GM12878 (cell line): Measurements from ENCODE around the gene PRSS56. TPM values are rescaled to one million over a fixed set of nuclear protein-coding genes. Genes with fewer than 3 reads are reported as not detected.

Experiments used
- ATAC-seq: fragments of 200-7000 bp; cut with Tn5 transposase; 3 replicates; pipeline ENCODE4 v1.9.1; 2020; ENCODE audit warnings: mild to moderate bottlenecking, moderate library complexity
- BruUV-seq: library from RNA; stranded (reverse); fragments of 400-500 nt; replicated peaks from 2 replicates; lab custom pipeline; 2021; lab: Mats Ljungman, UMichigan
- CTCF ChIA-PET: fragments of 300-600 bp; sonication (Branson Sonifier 250); formaldehyde crosslinking; extraction: SDS; loops from one replicate; lab custom pipeline; 2021; ENCODE audit warnings: inconsistent platforms; lab: Yijun Ruan, JAX
- POLR2A ChIA-PET: fragments of 350-600 bp; formaldehyde crosslinking; extraction: SDS; loops from one replicate; lab custom pipeline; 2021; ENCODE audit warnings: inconsistent platforms; lab: Charles Lee
- RAD21 ChIA-PET: fragments of 300-600 bp; sonication (Branson Sonifier 250); formaldehyde crosslinking; loops from one replicate; lab custom pipeline; 2023; ENCODE audit warnings: antibody characterized with exemption; ENCODE audit not compliant: unreplicated experiment; lab: Charles Lee
- SMC1A ChIA-PET: fragments of 300-600 bp; sonication (Branson Sonifier 250); formaldehyde crosslinking; loops from one replicate; lab custom pipeline; 2023; ENCODE audit not compliant: unreplicated experiment, uncharacterized antibody; lab: Charles Lee
- DNase-seq: peaks from one replicate; pipeline ENCODE4 v3.0.0-alpha.2; 2011; ENCODE audit warnings: low read depth, low spot score
- FAIRE-seq: peaks from 3 replicates; lab custom pipeline; 2011; peaks lifted over from hg19 to GRCh38; lab: Jason Lieb, UNC
- H2AFZ ChIP-seq: 2 replicates; pipeline ENCODE4 v1.6.0; 2011; ENCODE audit warnings: low read depth, low read length, control low read depth; ENCODE audit not compliant: control insufficient read depth
- H3K27ac ChIP-seq: 2 replicates; pipeline ENCODE4 v1.5.1; 2011; ENCODE audit warnings: control low read depth; ENCODE audit not compliant: control insufficient read depth, insufficient read depth
- H3K27me3 ChIP-seq, 2 experiments: replicated peaks in 1 of 2; 2 replicates each; pipeline versions ENCODE4 v1.6.0 to v1.6.1; 2011; ENCODE audit warnings: low read length in 1 of 2; ENCODE audit not compliant: control insufficient read depth in 2 of 2, insufficient read depth in 2 of 2
- H3K36me3 ChIP-seq, 2 experiments: 2 replicates each; pipeline ENCODE4 v1.5.1; 2011; ENCODE audit warnings: low read length in 1 of 2; ENCODE audit not compliant: control insufficient read depth in 2 of 2, insufficient read depth in 2 of 2
- H3K4me1 ChIP-seq: 2 replicates; pipeline ENCODE4 v1.6.1; 2011; ENCODE audit warnings: mild to moderate bottlenecking, low read length, moderate library complexity, mixed read lengths; ENCODE audit not compliant: control insufficient read depth, insufficient read depth
- H3K4me2 ChIP-seq: 2 replicates; pipeline ENCODE4 v1.6.0; 2011; ENCODE audit warnings: control low read depth; ENCODE audit not compliant: control insufficient read depth, insufficient read depth
- H3K4me3 ChIP-seq: fragments of 200-600 bp; sonication (generic); 2 replicates; pipeline ENCODE4 v1.5.1; 2016
- H3K79me2 ChIP-seq: 2 replicates; pipeline ENCODE4 v1.6.0; 2011; ENCODE audit warnings: low read length; ENCODE audit not compliant: control insufficient read depth, insufficient read depth
- H3K9ac ChIP-seq: 2 replicates; pipeline ENCODE4 v1.8.0; 2011; ENCODE audit warnings: low read length, control low read depth, mixed read lengths; ENCODE audit not compliant: control insufficient read depth, insufficient read depth
- H3K9me3 ChIP-seq: replicated peaks from 3 replicates; pipeline ENCODE4 v1.5.1; 2011; ENCODE audit warnings: mild to moderate bottlenecking, low read length; ENCODE audit not compliant: control insufficient read depth, insufficient read depth
- H4K20me1 ChIP-seq: 2 replicates; pipeline ENCODE4 v1.6.0; 2011; ENCODE audit not compliant: control insufficient read depth, insufficient read depth
- HDAC6 ChIP-seq: fragments of 200-600 bp; sonication (generic); IDR thresholded peaks from one replicate; pipeline ENCODE4 v1.8.0; 2017; ENCODE audit warnings: antibody characterized with exemption; ENCODE audit not compliant: unreplicated experiment
- KDM1A ChIP-seq: fragments of 200-600 bp; sonication (generic); IDR thresholded peaks from 2 replicates; pipeline ENCODE4 v1.6.1; 2016; ENCODE audit warnings: borderline replicate concordance
- NR2F1 ChIP-seq: fragments of 450-650 bp; conservative IDR thresholded peaks from 2 replicates; pipeline ENCODE4 v1.6.1; 2017; ENCODE audit warnings: mild to moderate bottlenecking
- STAT3 ChIP-seq: IDR thresholded peaks from 2 replicates; pipeline ENCODE4 v1.6.1; 2011; ENCODE audit warnings: low read depth, low read length, improper control_type of control experiment
- TCF3 ChIP-seq: IDR thresholded peaks from 2 replicates; pipeline ENCODE4 v1.6.1; 2012; ENCODE audit warnings: low read depth, mild to moderate bottlenecking, low read length, borderline replicate concordance; ENCODE audit not compliant: insufficient read depth
- ZBED1 ChIP-seq: IDR thresholded peaks from 2 replicates; pipeline ENCODE4 v1.6.1; 2016; ENCODE audit warnings: borderline replicate concordance
- WGBS: methylation state at CpG from one replicate; pipeline ENCODE4 v1.1.6; 2016; ENCODE audit warnings: low lambda C conversion rate; ENCODE audit not compliant: insufficient replicate concordance, insufficient coverage; ENCODE audit errors: missing lambda C conversion rate; 5-methylcytosine and 5-hydroxymethylcytosine counted together
- in situ Hi-C: fragments of 300-500 bp; cut with MboI; formaldehyde crosslinking; loops from 9 replicates; pipeline ENCODE4 v1.14.3; 2018; ENCODE audit warnings: mixed read lengths
- intact Hi-C: fragments of 100-400 bp; cut with micrococcal nuclease; formaldehyde crosslinking; loops from one replicate; pipeline ENCODE4 v1.14.2; 2022; ENCODE audit not compliant: unreplicated experiment
- polyA plus RNA-seq, 11 experiments: library from polyadenylated mRNA; depleted of rRNA in 4 of 11; unstranded in 6 of 11; stranded (reverse) in 5 of 11; fragments of >200 nt; fragmentation: Nextera tagmentation in 4 of 11; fragmentation: Illumina TruSeq in 1 of 11; extraction: Ambion mirVana in 4 of 11; extraction: Trizol in 1 of 11; gene quantifications; 1 replicate in 1 of 11; 2 replicates in 10 of 11; pipeline versions ENCODE4 v1.2.1 to v1.2.3, GENCODE V29; 2011 to 2016; ENCODE audit warnings: inconsistent platforms in 2 of 11, missing spikeins in 2 of 11, low read depth in 1 of 11
- total RNA-seq, 4 experiments: library from RNA; depleted of rRNA in 3 of 4; stranded (reverse); fragments of >200 nt in 3 of 4; fragmentation: Illumina TruSeq in 1 of 4; extraction: Trizol in 1 of 4; gene quantifications; 2 replicates each; pipeline versions ENCODE4 v1.2.1 to v1.2.3, GENCODE V29; 2013 to 2021
- TF ChIP-seq, protein P1 (sequence below): IDR thresholded peaks from 2 replicates; pipeline ENCODE4 v1.6.1; 2011; ENCODE audit warnings: low read depth, low read length, improper control_type of control experiment, borderline replicate concordance
- TF ChIP-seq, protein P2 (sequence below): IDR thresholded peaks from 2 replicates; pipeline ENCODE4 v1.6.1; 2012; ENCODE audit warnings: mild to moderate bottlenecking, low read depth, low read length
- TF ChIP-seq, protein P3 (sequence below): fragments of 450-650 bp; IDR thresholded peaks from 2 replicates; pipeline ENCODE4 v1.6.1; 2017; ENCODE audit warnings: mild to moderate bottlenecking, moderate library complexity
- TF ChIP-seq, protein P4 (sequence below): fragments of 450-650 bp; IDR thresholded peaks from 2 replicates; pipeline ENCODE4 v1.6.1; 2017; ENCODE audit warnings: antibody characterized with exemption, mild to moderate bottlenecking, moderate library complexity

Gene PRSS56
- total and polyA plus RNA-seq, 10 of the 15 experiments (the other 5 are each of a cell fraction or from before 2014, with no cell fraction given) = not detected

DNA sequence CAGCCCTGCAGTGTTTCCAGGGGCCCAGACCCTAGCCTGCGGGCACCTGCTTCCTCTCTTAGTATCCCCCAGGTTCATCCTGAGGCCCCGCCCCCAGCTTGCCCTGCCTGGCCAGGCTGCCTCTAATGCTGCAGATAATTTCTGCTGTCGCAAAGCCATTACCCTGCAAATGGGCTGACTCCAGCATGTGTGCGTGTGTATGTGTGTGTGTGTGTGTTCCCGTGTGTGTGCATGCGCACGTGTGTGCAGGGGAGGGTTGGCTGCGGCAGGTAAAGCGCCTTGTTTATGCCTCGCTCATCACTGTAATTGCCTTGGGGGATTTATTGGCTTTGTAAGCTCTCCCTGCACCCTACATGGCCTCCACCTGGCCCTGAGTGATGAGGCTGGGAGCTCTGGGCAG, 7.6 kb upstream of the PRSS56 start:
- Histone ChIP-seq H3K9me3 (no peaks in the 10 kb centered on the region), H3K4me2 (no peak overlapping the region), H4K20me1 (no peaks in the 10 kb centered on the region), H3K27me3 (no peaks in the 10 kb centered on the region; a peak in 2 of 4 replicates)
- intact Hi-C loops (no loop called here), in situ Hi-C loops (no loop called here)
- CTCF ChIA-PET = no interaction called here
- 68% methylated on average over 10 of the region's 10 CpGs for WGBS
- no peak for DNase-seq
- BruUV-seq = no TSS peak
- TF ChIP-seq, protein P1, sequence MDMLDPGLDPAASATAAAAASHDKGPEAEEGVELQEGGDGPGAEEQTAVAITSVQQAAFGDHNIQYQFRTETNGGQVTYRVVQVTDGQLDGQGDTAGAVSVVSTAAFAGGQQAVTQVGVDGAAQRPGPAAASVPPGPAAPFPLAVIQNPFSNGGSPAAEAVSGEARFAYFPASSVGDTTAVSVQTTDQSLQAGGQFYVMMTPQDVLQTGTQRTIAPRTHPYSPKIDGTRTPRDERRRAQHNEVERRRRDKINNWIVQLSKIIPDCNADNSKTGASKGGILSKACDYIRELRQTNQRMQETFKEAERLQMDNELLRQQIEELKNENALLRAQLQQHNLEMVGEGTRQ = no peak
- TF ChIP-seq KDM1A (no peak), NR2F1 (no peak), ZBED1 (no peak), STAT3 (no peak), HDAC6 (no peak), TCF3 (no peak)
- TF ChIP-seq, protein P2, sequence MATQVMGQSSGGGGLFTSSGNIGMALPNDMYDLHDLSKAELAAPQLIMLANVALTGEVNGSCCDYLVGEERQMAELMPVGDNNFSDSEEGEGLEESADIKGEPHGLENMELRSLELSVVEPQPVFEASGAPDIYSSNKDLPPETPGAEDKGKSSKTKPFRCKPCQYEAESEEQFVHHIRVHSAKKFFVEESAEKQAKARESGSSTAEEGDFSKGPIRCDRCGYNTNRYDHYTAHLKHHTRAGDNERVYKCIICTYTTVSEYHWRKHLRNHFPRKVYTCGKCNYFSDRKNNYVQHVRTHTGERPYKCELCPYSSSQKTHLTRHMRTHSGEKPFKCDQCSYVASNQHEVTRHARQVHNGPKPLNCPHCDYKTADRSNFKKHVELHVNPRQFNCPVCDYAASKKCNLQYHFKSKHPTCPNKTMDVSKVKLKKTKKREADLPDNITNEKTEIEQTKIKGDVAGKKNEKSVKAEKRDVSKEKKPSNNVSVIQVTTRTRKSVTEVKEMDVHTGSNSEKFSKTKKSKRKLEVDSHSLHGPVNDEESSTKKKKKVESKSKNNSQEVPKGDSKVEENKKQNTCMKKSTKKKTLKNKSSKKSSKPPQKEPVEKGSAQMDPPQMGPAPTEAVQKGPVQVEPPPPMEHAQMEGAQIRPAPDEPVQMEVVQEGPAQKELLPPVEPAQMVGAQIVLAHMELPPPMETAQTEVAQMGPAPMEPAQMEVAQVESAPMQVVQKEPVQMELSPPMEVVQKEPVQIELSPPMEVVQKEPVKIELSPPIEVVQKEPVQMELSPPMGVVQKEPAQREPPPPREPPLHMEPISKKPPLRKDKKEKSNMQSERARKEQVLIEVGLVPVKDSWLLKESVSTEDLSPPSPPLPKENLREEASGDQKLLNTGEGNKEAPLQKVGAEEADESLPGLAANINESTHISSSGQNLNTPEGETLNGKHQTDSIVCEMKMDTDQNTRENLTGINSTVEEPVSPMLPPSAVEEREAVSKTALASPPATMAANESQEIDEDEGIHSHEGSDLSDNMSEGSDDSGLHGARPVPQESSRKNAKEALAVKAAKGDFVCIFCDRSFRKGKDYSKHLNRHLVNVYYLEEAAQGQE = no peak
- TF ChIP-seq, protein P3, sequence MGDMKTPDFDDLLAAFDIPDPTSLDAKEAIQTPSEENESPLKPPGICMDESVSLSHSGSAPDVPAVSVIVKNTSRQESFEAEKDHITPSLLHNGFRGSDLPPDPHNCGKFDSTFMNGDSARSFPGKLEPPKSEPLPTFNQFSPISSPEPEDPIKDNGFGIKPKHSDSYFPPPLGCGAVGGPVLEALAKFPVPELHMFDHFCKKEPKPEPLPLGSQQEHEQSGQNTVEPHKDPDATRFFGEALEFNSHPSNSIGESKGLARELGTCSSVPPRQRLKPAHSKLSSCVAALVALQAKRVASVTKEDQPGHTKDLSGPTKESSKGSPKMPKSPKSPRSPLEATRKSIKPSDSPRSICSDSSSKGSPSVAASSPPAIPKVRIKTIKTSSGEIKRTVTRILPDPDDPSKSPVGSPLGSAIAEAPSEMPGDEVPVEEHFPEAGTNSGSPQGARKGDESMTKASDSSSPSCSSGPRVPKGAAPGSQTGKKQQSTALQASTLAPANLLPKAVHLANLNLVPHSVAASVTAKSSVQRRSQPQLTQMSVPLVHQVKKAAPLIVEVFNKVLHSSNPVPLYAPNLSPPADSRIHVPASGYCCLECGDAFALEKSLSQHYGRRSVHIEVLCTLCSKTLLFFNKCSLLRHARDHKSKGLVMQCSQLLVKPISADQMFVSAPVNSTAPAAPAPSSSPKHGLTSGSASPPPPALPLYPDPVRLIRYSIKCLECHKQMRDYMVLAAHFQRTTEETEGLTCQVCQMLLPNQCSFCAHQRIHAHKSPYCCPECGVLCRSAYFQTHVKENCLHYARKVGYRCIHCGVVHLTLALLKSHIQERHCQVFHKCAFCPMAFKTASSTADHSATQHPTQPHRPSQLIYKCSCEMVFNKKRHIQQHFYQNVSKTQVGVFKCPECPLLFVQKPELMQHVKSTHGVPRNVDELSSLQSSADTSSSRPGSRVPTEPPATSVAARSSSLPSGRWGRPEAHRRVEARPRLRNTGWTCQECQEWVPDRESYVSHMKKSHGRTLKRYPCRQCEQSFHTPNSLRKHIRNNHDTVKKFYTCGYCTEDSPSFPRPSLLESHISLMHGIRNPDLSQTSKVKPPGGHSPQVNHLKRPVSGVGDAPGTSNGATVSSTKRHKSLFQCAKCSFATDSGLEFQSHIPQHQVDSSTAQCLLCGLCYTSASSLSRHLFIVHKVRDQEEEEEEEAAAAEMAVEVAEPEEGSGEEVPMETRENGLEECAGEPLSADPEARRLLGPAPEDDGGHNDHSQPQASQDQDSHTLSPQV = no peak
- TF ChIP-seq, protein P4, sequence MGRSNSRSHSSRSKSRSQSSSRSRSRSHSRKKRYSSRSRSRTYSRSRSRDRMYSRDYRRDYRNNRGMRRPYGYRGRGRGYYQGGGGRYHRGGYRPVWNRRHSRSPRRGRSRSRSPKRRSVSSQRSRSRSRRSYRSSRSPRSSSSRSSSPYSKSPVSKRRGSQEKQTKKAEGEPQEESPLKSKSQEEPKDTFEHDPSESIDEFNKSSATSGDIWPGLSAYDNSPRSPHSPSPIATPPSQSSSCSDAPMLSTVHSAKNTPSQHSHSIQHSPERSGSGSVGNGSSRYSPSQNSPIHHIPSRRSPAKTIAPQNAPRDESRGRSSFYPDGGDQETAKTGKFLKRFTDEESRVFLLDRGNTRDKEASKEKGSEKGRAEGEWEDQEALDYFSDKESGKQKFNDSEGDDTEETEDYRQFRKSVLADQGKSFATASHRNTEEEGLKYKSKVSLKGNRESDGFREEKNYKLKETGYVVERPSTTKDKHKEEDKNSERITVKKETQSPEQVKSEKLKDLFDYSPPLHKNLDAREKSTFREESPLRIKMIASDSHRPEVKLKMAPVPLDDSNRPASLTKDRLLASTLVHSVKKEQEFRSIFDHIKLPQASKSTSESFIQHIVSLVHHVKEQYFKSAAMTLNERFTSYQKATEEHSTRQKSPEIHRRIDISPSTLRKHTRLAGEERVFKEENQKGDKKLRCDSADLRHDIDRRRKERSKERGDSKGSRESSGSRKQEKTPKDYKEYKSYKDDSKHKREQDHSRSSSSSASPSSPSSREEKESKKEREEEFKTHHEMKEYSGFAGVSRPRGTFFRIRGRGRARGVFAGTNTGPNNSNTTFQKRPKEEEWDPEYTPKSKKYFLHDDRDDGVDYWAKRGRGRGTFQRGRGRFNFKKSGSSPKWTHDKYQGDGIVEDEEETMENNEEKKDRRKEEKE = no peak
- TF ChIP-seq, all 136 proteins: peak for 0
- Histone ChIP-seq H3K4me3 (no peak overlapping the region), H3K79me2 (no peaks in the 10 kb centered on the region), H3K9ac (no peak overlapping the region), H2AFZ (no peak overlapping the region), H3K27ac (no peak overlapping the region), H3K4me1 (no peaks in the 10 kb centered on the region), H3K36me3 (no peaks in the 10 kb centered on the region)
- POLR2A ChIA-PET = no interaction called here
- no peak for FAIRE-seq
- ATAC-seq = no peak
- RAD21 ChIA-PET = no interaction called here
- SMC1A ChIA-PET = no interaction called here
